ENCODE measurements around the gene EDNRB.

Gene EDNRB

DNA sequence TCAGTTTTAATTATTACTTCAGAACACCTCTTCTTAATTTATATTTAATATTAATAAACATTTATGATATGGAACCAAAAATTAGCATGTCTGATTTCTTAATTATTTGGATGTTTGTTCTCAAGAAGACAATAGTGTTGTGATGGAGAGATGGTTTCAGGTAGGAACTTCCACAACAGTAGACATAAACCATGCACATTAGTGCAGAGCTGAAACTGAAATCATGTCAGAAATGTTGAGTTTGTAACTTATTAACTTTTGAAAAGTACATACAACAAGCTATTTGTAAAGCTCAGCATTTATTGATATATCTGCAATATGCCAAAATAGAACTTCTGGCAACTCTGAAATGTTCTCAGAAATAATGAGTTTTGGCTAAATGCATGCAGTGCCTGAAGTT, 11.8 kb upstream of the EDNRB start:
- TF ChIP-seq, protein P1, sequence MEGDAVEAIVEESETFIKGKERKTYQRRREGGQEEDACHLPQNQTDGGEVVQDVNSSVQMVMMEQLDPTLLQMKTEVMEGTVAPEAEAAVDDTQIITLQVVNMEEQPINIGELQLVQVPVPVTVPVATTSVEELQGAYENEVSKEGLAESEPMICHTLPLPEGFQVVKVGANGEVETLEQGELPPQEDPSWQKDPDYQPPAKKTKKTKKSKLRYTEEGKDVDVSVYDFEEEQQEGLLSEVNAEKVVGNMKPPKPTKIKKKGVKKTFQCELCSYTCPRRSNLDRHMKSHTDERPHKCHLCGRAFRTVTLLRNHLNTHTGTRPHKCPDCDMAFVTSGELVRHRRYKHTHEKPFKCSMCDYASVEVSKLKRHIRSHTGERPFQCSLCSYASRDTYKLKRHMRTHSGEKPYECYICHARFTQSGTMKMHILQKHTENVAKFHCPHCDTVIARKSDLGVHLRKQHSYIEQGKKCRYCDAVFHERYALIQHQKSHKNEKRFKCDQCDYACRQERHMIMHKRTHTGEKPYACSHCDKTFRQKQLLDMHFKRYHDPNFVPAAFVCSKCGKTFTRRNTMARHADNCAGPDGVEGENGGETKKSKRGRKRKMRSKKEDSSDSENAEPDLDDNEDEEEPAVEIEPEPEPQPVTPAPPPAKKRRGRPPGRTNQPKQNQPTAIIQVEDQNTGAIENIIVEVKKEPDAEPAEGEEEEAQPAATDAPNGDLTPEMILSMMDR (IDR thresholded peaks at IDR 0.05; ENCODE audit: insufficient read depth, low read length, poor library complexity, severe bottlenecking) = no peak
- H3K27me3 ChIP-seq (replicated peaks; ENCODE audit: control insufficient read depth, insufficient read depth, low read length) = no peaks in the 10 kb centered on the region

GRCh38 chr13:77928909-77929308, 10.3 kb upstream of the EDNRB start:
- H3K4me3 ChIP-seq (replicated peaks; ENCODE audit: low read depth, low read length) = no peak overlapping the region
- no peaks in the 10 kb centered on the region for H3K36me3 ChIP-seq (ENCODE audit: control insufficient read depth, insufficient read depth, low read length)
- peak; percentile 34 for DNase-seq (ENCODE audit: extremely low read depth, insufficient read length)
- TF ChIP-seq, protein P1 (IDR thresholded peaks at IDR 0.05; ENCODE audit: insufficient read depth, low read length, poor library complexity, severe bottlenecking) = no peak
- H3K27me3 ChIP-seq (replicated peaks; ENCODE audit: control insufficient read depth, insufficient read depth, low read length) = no peaks in the 10 kb centered on the region

More for the DNA sequence above, 11.8 kb upstream of the EDNRB start:
- DNase-seq (ENCODE audit: extremely low read depth, insufficient read length) = no peak
- Histone ChIP-seq H3K4me3 (replicated peaks; ENCODE audit: low read depth, low read length) (no peak overlapping the region), H3K36me3 (ENCODE audit: control insufficient read depth, insufficient read depth, low read length) (no peaks in the 10 kb centered on the region)

DNA sequence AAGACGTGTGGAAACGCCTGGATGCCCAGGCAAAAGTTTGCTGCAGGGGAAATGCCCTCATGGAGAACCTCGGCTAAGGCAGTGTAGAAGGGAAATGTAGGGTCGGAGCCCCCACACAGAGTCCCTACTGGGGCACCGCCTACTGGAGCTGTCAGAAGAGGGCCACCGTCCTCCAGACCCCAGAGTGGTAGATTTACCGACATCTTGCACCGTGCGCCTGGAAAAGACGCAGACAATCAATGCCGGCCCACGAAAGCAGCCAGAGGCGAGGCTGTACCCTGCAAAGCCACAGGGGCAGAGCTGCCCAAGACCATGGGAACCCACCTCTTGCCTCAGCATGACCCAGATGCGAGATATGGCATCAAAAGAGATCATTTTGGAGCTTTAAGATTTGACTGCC, 7.0 kb upstream of the EDNRB start:
- TF ChIP-seq, protein P1 (IDR thresholded peaks at IDR 0.05; ENCODE audit: insufficient read depth, low read length, poor library complexity, severe bottlenecking) = no peak
- no peak overlapping the region for H3K4me3 ChIP-seq (replicated peaks; ENCODE audit: low read depth, low read length)
- no peak for DNase-seq (ENCODE audit: extremely low read depth, insufficient read length)
- H3K36me3 ChIP-seq (ENCODE audit: control insufficient read depth, insufficient read depth, low read length) = no peaks in the 10 kb centered on the region
- H3K27me3 ChIP-seq (replicated peaks; ENCODE audit: control insufficient read depth, insufficient read depth, low read length) = no peaks in the 10 kb centered on the region

DNA sequence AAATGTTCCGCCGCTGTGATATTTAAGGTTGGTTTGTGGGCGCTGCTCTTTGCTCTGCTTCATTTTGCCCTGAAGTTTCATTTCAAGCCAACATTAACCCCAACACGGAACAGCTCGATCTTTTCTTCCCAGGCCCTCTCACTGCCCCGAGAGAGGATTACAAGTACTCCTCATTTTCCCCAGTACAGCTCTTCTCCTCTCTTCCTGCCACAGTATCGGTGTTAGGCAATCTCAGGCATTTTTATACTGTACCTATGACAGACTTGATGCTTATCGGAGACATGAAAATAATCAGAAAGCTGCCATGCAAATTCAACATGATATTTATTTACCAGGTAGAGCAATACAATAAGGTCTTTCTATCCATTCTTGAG, 1.3 kb upstream of the EDNRB start:
- Histone ChIP-seq H3K36me3 (ENCODE audit: control insufficient read depth, insufficient read depth, low read length) (no peaks in the 10 kb centered on the region), H3K4me3 (replicated peaks; ENCODE audit: low read depth, low read length) (no peak overlapping the region; the same call in 1 of the 2 replicates), H3K27me3 (replicated peaks; ENCODE audit: control insufficient read depth, insufficient read depth, low read length) (peaks cover 1% of the 10 kb centered on the region; the same call in 1 of the 2 replicates)
- DNase-seq (ENCODE audit: extremely low read depth, insufficient read length) = no peak
- TF ChIP-seq, protein P1 (IDR thresholded peaks at IDR 0.05; ENCODE audit: insufficient read depth, low read length, poor library complexity, severe bottlenecking) = no peak

GRCh38 chr13:77919246-77919920, 752 bp upstream of the EDNRB start:
- Histone ChIP-seq H3K4me3 (replicated peaks; ENCODE audit: low read depth, low read length) (peak overlapping the region; percentile 41), H3K36me3 (ENCODE audit: control insufficient read depth, insufficient read depth, low read length) (no peaks in the 10 kb centered on the region), H3K27me3 (replicated peaks; ENCODE audit: control insufficient read depth, insufficient read depth, low read length) (peaks cover 1% of the 10 kb centered on the region; the same call in 1 of the 2 replicates)
- TF ChIP-seq, protein P1 (IDR thresholded peaks at IDR 0.05; ENCODE audit: insufficient read depth, low read length, poor library complexity, severe bottlenecking) = no peak
- no peak for DNase-seq (ENCODE audit: extremely low read depth, insufficient read length)

All from GM06990 (cell line).